HG02571 (cell line): Measurements from ENCODE around the gene DNAH3.

Experiments
- ATAC-seq: cut with Tn5 transposase; IDR thresholded peaks from one replicate; pipeline ENCODE4 v1.9.1; 2021; ENCODE audit warnings: mild to moderate bottlenecking, moderate library complexity; ENCODE audit not compliant: unreplicated experiment

Gene DNAH3

GRCh38 chr16:20889625-20890275 lies 260.9 kb downstream of the DNAH3 start:
- ATAC-seq, result no peak

GRCh38 chr16:20887207-20887606 lies 263.4 kb downstream of the DNAH3 start:
- no peak for ATAC-seq

- ATAC-seq, result no peak
Measured at GRCh38 chr16:20886320-20886719, 264.3 kb downstream of the DNAH3 start.

GRCh38 chr16:20884240-20884556 lies 266.4 kb downstream of the DNAH3 start:
- ATAC-seq, result no peak

- ATAC-seq, result no peak
Measured at GRCh38 chr16:20883554-20884239, 266.9 kb downstream of the DNAH3 start.
